ENCODE measurements around the gene TOR4A.

Gene TOR4A

DNA sequence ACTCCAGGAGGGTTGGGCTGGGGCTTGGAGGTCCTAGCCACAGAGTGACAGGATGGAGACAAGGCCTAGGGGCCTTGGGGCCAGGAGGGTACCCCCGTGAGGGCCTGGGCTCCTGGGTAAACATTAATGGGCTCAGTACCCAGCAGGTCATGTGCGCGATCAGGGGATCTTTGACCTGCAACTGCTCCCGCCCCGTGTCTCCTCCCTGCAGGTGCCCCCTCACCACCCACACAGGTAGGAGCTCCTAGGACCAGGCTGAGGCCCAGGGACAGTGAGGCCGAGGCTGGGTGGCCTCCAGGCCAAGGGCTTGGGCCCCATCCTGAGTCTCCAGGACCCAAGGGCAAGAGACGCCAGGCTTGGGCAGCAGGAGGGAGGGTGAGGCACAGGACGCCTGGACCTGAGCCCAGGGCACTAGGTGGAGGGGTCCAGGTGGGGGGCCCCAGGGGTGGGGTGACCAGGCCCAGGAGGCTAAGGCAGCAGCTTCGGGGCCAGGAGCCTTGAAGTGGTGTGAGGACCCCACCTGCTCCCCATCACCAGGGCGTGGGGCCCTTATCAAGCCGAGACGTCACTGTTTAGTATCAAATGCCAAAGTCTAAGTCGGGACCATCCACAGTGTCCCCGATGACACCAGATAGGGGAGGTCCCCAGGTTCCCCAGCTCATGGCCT lies 46.7 kb upstream of the TOR4A start, which contains the start of gene SLC34A3:
Gene SLC34A3 (plus strand): TSS at position 197 of the 667 bp plus-strand sequence. CDS start 802 bp downstream, outside the sequence.
- Histone ChIP-seq H3K9me3 (ENCODE audit: severe bottlenecking) (no peaks in the 10 kb centered on the region), H3K4me3 (ENCODE audit: low read depth, low read length) (no peak within 1 kb of the TSS), H3K27me3 (ENCODE audit: insufficient read depth, low read depth, severe bottlenecking) (no peaks in the 10 kb centered on the region), H3K27ac (no peak within 1 kb of the TSS), H3K36me3 (no peaks in the 10 kb centered on the region)
- no peak for DNase-seq
- TF ChIP-seq, protein P1, sequence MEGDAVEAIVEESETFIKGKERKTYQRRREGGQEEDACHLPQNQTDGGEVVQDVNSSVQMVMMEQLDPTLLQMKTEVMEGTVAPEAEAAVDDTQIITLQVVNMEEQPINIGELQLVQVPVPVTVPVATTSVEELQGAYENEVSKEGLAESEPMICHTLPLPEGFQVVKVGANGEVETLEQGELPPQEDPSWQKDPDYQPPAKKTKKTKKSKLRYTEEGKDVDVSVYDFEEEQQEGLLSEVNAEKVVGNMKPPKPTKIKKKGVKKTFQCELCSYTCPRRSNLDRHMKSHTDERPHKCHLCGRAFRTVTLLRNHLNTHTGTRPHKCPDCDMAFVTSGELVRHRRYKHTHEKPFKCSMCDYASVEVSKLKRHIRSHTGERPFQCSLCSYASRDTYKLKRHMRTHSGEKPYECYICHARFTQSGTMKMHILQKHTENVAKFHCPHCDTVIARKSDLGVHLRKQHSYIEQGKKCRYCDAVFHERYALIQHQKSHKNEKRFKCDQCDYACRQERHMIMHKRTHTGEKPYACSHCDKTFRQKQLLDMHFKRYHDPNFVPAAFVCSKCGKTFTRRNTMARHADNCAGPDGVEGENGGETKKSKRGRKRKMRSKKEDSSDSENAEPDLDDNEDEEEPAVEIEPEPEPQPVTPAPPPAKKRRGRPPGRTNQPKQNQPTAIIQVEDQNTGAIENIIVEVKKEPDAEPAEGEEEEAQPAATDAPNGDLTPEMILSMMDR (IDR thresholded peaks at IDR 0.05; ENCODE audit: low read depth, low read length), result no peak

DNA sequence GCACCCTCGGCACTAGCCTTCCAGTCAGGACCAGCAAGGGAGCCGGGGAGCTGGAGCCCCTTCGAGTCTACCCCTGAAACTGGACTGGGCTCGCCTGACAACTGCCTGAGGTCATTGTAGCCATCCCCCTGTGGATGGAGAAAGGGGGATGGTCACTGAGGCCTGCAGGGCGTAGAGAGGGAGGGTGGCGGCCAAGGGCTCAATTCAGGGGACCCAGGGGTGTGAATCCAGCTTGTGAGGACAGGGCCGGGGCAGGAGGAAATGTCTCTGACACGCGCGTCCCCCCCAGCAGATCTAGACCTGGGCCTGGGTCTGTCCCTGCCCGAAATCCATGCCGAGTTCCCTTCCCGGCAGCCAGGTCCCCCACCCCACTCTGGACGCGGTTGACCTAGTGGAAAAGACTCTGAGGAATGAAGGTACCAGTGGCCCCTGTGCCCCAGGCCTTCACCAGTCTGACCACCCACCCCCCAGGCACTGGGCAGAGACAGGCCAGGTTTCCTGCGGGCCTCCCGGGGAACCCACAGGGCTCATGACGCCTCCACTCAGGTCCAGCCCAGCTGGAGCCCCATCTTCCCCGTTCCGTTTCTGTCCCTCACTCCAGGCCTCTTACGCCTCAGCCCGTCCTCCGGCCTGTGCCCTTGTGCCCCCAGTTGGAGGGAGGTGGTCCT lies 46.0 kb upstream of the TOR4A start:
- no peak for DNase-seq
- TF ChIP-seq, protein P1 (IDR thresholded peaks at IDR 0.05; ENCODE audit: low read depth, low read length), result no peak
- H3K9me3 ChIP-seq (ENCODE audit: severe bottlenecking), result no peaks in the 10 kb centered on the region
- H3K4me3 ChIP-seq (ENCODE audit: low read depth, low read length), result no peak overlapping the region
- H3K27me3 ChIP-seq (ENCODE audit: insufficient read depth, low read depth, severe bottlenecking), result no peaks in the 10 kb centered on the region
- H3K36me3 ChIP-seq, result no peaks in the 10 kb centered on the region
- H3K27ac ChIP-seq, result no peak overlapping the region

DNA sequence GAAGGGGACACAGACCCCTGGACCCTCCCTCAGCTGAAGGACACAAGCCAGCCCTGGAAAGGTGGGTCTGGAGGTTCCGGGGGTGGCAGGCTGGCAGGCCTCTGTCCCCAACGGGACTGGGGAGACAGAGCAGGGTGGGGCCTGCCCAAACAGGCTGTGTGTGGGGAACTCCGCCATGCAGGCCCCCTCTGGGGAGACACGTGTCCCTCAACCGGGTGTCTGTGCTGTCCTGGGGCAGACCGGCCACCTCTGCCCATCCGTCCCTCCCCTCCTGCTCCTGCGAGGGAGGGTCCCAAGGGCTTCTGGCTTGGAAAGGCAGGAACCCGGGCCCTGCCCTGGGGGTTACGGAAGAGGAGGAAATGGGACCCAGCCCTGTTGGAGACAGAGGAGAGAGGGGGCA lies 45.4 kb upstream of the TOR4A start:
- Histone ChIP-seq H3K36me3 (no peaks in the 10 kb centered on the region), H3K4me3 (ENCODE audit: low read depth, low read length) (no peak overlapping the region), H3K27me3 (ENCODE audit: insufficient read depth, low read depth, severe bottlenecking) (no peaks in the 10 kb centered on the region), H3K9me3 (ENCODE audit: severe bottlenecking) (no peaks in the 10 kb centered on the region), H3K27ac (no peak overlapping the region)
- DNase-seq, result no peak
- TF ChIP-seq, protein P1 (IDR thresholded peaks at IDR 0.05; ENCODE audit: low read depth, low read length), result no peak

DNA sequence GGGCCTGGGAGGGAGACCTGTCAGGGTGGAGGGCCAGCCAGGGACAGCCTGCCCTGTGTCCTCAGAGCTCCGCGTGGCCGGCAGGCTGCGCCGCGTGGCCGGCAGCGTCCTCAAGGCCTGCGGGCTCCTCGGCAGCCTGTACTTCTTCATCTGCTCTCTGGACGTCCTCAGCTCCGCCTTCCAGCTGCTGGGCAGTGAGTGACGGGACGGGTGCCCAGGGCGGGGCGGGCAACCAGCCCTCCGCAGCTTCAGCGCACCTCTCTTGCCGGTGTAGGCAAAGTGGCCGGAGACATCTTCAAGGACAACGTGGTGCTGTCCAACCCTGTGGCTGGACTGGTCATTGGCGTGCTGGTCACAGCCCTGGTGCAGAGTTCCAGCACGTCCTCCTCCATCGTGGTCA lies 45.0 kb upstream of the TOR4A start:
- Histone ChIP-seq H3K27me3 (ENCODE audit: insufficient read depth, low read depth, severe bottlenecking) (no peaks in the 10 kb centered on the region), H3K36me3 (no peaks in the 10 kb centered on the region), H3K27ac (no peak overlapping the region), H3K9me3 (ENCODE audit: severe bottlenecking) (no peaks in the 10 kb centered on the region), H3K4me3 (ENCODE audit: low read depth, low read length) (no peak overlapping the region)
- TF ChIP-seq, protein P1 (IDR thresholded peaks at IDR 0.05; ENCODE audit: low read depth, low read length), result no peak
- DNase-seq, result no peak

DNA sequence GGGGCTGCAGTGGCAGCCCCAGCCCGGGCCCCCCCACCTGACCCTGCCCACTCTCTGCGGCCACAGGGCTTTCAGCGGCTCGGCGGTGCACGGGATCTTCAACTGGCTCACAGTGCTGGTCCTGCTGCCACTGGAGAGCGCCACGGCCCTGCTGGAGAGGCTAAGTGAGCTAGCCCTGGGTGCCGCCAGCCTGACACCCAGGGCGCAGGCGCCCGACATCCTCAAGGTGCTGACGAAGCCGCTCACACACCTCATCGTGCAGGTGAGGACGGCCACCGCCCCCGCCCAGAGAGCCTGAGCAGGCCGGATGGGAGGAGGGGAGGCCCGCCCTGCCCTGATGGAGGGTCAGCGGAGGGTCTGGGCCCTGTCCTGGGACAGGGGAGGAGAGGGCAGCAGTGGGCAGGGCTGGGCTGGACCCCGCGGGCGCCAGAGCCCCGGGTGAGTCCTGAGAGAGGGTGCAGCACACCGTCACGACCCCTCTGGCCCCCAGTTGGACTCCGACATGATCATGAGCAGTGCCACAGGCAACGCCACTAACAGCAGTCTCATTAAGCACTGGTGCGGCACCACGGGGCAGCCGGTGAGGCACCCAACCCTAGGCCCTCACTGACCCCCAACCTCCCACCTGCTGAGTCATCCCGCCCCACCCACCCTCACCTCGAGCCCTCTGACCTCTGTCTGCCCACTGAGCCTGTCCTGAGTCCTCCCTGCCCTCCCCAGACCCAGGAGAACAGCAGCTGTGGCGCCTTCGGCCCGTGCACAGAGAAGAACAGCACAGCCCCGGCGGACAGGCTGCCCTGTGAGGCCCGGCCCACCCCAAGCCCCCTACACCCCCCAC lies 44.2 kb upstream of the TOR4A start:
- Histone ChIP-seq H3K36me3 (no peaks in the 10 kb centered on the region), H3K9me3 (ENCODE audit: severe bottlenecking) (no peaks in the 10 kb centered on the region), H3K27me3 (ENCODE audit: insufficient read depth, low read depth, severe bottlenecking) (no peaks in the 10 kb centered on the region), H3K27ac (no peak overlapping the region), H3K4me3 (ENCODE audit: low read depth, low read length) (no peak overlapping the region)
- TF ChIP-seq, protein P1 (IDR thresholded peaks at IDR 0.05; ENCODE audit: low read depth, low read length), result no peak
- DNase-seq, result no peak

Measured in WERI-Rb-1 (cell line).